Panc1 (cell line): ENCODE data around the gene ANKRD55.

Source experiments
- POLR2AphosphoS5 ChIP-seq: IDR thresholded peaks from 2 replicates; pipeline ENCODE4 v1.6.1; 2012; ENCODE audit warnings: mild to moderate bottlenecking, low read depth, low read length, moderate library complexity
- SIN3A ChIP-seq: IDR thresholded peaks from 2 replicates; pipeline ENCODE4 v1.6.1; 2012; ENCODE audit warnings: low read depth, mild to moderate bottlenecking, low read length, moderate library complexity, borderline replicate concordance; ENCODE audit not compliant: insufficient read depth
- TCF7L2 ChIP-seq: IDR thresholded peaks from 2 replicates; pipeline ENCODE4 v1.6.1; 2011; ENCODE audit warnings: mild to moderate bottlenecking, low read depth, low read length, inconsistent platforms
- TF ChIP-seq, protein P1 (sequence below): fragments of 450-650 bp; IDR thresholded peaks from 2 replicates; pipeline ENCODE4 v1.5.1; 2017; ENCODE audit warnings: mild to moderate bottlenecking

GRCh38 chr5:56100439-56101176, 132.5 kb downstream of the ANKRD55 start:
- TF ChIP-seq TCF7L2, result no peak
- TF ChIP-seq, protein P1, sequence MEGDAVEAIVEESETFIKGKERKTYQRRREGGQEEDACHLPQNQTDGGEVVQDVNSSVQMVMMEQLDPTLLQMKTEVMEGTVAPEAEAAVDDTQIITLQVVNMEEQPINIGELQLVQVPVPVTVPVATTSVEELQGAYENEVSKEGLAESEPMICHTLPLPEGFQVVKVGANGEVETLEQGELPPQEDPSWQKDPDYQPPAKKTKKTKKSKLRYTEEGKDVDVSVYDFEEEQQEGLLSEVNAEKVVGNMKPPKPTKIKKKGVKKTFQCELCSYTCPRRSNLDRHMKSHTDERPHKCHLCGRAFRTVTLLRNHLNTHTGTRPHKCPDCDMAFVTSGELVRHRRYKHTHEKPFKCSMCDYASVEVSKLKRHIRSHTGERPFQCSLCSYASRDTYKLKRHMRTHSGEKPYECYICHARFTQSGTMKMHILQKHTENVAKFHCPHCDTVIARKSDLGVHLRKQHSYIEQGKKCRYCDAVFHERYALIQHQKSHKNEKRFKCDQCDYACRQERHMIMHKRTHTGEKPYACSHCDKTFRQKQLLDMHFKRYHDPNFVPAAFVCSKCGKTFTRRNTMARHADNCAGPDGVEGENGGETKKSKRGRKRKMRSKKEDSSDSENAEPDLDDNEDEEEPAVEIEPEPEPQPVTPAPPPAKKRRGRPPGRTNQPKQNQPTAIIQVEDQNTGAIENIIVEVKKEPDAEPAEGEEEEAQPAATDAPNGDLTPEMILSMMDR, result no peak
- TF ChIP-seq POLR2AphosphoS5, result no peak
- no peak for TF ChIP-seq SIN3A
